HG02852 (cell line): Measurements from ENCODE around the gene NUBP2.

Experiments
- ATAC-seq: cut with Tn5 transposase; IDR thresholded peaks from one replicate; pipeline ENCODE4 v1.9.1; 2021; ENCODE audit warnings: mild to moderate bottlenecking, moderate library complexity; ENCODE audit not compliant: unreplicated experiment

The NUBP2 gene

DNA sequence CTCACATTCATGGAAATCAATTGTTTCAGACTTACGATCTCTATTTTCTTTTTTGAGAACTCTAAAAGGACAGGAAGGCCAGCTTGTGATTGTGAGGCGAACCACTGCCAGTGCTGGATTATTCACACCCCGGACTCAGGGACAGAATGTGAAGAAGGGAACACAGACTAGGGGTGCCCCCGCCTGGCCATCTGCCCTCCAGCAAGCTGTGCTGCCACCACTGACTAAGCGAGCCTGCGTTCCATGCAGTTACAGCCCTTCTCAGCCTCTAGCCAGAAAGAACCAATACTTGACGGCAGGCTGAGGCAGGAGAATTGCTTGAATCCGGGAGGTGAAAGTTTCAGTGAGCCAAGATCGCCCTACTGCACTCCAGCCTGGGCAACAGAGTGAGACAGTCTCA, 41.1 kb downstream of the NUBP2 start:
- ATAC-seq: no peak

DNA sequence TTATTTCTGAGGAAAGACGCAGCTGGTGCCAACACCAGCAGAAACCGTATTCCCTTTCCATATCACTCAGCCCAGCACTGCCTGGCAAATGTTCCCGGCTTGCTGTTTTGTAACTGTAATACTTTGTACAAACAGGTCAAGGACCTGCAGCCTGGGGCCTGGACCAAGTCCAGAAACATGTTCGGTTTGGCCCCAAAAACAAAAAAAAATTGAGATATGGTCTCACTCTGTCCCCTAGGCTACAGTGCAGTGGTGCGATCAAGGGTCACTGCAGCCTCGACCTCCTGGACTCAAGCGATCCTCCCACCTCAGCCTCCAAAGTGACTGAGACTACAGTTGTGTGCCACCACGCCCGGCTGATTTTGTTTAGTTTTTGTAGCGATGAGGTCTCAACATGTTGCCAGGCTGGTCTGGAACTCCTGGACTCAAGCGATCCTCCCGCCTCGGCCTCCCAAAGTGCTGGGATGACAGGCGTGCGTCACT, 42.7 kb downstream of the NUBP2 start:
- no peak for ATAC-seq

DNA sequence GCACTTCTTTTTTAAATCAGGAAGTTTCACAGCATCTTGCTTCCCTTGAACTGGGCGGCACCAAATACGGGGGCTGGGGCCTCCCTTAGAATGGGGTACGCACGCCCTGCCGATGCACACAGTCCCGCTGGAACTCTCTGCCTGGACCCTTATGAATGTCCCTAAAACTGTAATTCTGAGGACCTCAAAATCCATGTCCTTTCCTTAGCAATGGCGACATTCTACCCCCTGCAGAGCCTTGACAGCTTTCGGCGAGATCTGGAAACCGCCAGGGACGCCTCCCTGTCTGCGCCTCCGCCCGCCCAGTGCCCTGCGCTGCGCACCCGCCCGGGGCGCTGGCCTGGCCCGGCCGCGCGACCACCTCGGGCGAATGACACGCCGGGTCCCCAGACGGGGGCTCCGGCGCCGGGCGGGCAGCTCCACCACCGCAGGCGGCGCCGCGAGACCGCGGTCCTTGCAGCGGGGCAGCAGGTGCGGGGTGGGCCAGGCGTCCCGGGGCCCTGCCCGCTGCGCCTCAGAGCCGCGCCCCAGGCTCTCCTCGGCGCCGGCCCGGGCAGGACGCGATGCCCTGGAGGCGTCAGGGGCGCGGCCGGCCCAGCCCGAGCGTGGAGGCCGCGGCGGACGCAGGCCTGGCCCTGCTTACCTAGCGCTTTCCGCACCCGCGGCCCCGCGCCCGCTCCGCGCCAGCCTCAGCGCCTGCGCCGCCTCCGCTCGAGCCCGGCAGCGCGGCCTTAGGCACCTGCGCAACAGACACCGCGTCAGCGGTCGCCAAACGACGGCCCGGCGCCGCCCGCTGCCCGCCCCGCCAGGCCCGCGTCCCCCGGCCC, 43.3 kb downstream of the NUBP2 start:
- ATAC-seq: peak; percentile 61

DNA sequence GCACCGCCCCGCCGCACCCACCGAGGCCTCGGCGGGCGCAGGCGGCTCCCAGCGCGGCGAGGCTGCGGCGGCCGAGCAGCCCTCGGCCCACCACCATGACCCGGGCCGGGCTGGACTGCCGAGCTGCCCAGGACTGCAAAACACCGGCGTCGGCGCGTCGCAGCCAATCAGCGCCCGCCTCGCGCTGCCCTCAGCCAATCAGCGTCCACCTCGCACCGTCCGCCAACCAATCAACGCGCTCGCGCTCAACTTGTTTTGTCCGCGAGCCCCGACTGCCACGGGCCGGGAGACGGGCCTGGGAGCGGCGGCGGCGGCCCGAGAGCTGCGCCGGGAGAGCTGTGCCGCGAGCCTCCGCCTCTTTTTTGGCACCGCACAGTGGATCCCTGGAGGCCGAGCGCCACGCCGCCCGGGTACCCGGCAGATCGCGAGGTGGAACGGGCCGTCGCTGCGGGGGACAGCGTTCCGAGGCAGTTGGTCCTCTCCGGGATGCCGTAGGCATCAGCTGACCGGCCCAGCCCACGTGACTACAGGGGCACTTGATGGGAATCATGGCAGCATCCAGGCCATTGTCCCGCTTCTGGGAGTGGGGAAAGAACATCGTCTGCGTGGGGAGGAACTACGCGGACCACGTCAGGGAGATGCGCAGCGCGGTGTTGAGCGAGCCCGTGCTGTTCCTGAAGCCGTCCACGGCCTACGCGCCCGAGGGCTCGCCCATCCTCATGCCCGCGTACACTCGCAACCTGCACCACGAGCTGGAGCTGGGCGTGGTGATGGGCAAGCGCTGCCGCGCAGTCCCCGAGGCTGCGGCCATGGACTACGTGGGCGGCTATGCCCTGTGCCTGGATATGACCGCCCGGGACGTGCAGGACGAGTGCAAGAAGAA, 44.2 kb downstream of the NUBP2 start, which contains the start of the genes FAHD1 and HAGH:
TSS of gene FAHD1 (plus strand) at position 516 of the 883 bp plus-strand sequence. CDS start at position 549, 33 bp downstream.
TSS of gene HAGH (minus strand) at position 135 of the 883 bp plus-strand sequence. CDS start at position 97, 38 bp downstream.
- ATAC-seq: peak; percentile 79

DNA sequence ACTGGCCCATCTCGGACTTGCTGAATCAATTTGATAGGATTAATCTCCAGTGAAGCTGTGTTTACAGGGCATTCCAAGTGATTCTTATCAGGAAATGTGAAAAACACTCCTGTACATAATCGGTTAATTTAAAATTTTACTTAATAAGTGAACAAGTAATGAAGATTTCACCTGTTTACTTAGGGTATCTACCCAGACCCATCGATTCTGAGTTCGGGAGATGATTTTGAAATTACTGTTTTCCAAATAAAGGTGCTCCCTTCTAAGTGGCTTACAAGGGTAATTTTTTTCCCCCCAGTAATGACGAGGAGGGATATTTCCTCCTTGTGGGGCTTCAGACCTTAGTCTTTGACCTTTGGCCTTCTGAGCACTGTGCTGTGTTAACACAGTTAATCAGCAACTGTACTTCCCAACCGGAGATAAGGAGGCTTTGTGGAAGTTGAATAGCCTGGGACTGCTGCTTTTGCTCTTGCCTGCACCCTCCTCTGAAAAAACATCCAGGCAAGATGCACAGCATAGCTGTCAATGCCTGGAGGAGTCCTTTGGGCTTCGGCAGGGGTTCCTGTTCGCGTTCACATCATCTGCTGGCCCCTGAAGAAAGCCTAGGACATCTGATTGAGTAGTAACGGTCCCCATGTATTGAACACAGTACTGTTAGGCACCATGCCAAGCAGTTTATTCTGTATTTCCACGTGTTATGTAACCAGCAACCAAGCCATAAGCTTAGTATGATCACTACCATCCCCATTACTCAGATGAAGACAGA, 46.1 kb downstream of the NUBP2 start:
- ATAC-seq: no peak

DNA sequence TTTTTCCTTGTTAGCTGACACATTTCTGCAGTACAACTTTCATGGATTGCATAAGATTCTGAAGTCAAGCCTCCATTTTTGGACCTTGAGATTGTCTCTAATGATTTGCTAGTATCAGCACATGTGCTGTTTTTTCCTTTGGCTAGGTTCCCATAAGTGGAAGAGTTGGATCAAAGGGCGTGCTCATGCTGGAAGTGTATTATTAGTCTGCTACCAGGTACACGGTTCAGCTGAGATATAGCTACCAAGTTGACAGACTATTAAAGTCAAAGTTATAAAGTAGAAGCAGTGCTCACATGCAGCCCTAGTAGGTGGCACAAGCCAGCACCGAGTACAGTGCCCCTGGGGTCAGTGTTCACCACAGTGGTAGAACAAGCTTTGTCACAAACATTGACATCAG, 47.5 kb downstream of the NUBP2 start:
- no peak for ATAC-seq

DNA sequence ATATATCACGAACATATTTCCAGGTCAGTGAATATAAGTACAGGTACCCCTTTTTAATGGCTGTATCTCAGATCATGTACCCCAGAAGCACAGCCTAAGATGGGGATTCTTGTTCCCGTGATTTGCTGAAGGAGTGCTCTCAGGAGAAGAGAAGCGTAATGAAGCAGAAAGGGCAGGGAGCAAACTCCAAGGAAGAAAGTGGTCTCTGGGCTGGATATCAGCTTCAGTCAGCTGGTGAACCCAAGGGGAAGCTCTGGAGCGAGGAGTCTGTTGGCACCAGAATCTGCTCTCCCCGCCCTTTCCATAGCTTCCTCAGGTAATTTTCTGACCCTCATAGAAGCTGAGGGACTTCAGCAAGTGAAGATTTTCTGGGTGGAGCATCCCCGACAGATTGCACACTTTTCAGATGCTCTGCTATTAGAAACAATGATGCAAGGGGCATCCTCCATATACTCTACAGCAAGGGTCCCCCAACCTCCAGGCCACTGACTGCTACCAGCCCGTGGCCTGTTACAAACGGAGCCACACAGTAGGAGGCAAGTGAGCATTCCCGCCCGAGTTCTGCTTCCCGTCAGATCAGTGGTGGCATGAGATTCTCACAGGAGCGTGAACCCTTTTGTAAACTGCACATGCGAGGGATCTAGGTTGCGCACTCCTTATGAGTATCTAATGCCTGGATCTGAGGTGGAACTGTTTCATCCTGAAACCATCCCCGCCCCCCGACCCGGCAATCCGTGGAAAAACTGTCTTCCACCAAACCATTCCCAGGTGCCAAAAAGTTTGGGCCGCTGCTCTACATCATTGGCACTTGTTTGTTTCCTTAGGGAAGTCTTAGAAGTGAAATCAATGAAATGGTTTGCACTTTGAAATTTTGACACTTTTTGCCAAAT, 48.7 kb downstream of the NUBP2 start:
- no peak for ATAC-seq

DNA sequence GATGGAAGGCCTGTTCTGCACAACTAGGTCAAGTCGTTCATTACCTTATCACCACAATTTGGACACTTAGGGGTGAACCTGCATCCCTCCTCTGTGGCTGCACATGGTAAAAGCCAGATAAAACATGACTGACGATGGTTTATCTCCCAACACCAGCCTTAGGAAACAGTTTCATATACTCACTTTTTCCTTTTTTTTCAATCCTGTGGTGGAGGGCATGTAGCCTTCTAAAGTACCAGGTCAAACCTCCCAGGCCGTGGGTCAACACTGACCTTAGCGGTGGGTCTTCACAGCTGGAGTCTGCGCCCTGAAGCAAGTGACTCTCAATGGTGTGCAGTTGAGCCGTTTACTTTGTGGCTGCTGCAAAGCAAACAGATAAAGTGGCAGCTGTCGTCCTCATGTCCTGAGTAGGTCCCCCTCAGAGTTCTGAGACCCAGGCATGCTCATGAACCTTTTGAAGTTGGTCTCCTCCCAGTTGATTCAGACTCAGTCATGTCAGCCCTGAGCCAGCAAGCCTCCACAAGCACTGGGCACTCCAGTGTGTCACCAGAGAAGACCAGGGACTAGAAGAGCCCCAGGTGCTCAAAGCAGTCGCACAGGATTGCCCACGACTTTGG, 50.2 kb downstream of the NUBP2 start:
- ATAC-seq: no peak

DNA sequence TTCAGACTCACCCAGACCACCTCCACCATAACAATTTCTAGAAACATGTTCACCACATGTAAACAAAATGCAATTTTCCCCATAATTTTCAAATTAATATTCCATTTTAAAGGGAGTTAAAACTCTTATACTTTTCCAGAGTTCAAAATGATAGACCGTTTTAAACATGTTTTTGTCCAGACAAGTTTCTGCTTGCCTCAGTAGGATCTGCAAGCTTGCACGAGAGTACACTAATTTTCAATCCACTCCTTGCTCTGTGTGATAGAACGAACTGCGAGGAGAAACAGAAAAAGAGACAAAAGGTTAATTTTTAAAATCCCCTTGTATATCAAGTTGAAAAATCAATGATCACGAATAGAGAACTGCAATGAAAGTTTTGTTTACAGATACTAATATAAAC, 51.3 kb downstream of the NUBP2 start:
- no peak for ATAC-seq
